Cardiac muscle cell (in vitro differentiated cells and primary cell): ENCODE data around the gene PAF1. TPM values are rescaled to one million over a fixed set of nuclear protein-coding genes. Genes with fewer than 3 reads are reported as not detected.

Experiments
- DNase-seq, 2 donors: peaks; one replicate each; pipeline versions ENCODE4 v3.0.0 to v3.0.0-alpha.2; 2010 to 2017; ENCODE audit warnings: low read depth in 1 of 2, low spot score in 1 of 2
- H3K27ac ChIP-seq: fragments of 200-600 bp; sonication (generic); 2 replicates; pipeline ENCODE4 v1.5.1; 2016
- H3K27me3 ChIP-seq: fragments of 200-600 bp; sonication (generic); 2 replicates; pipeline ENCODE4 v1.6.0; 2016; ENCODE audit warnings: control low read depth
- H3K36me3 ChIP-seq: fragments of 200-600 bp; sonication (generic); 2 replicates; pipeline ENCODE4 v1.5.1; 2016; ENCODE audit warnings: control low read depth
- H3K4me1 ChIP-seq: fragments of 200-600 bp; sonication (generic); 2 replicates; pipeline ENCODE4 v1.8.1; 2017; ENCODE audit warnings: low read depth, mild to moderate bottlenecking, mixed run types
- H3K4me3 ChIP-seq: fragments of 200-600 bp; sonication (generic); 2 replicates; pipeline ENCODE4 v1.5.1; 2016; ENCODE audit warnings: mild to moderate bottlenecking
- H3K9me3 ChIP-seq: fragments of 200-600 bp; sonication (generic); 2 replicates; pipeline ENCODE4 v1.5.1; 2017; ENCODE audit warnings: low read depth, mild to moderate bottlenecking, control low read depth
- CTCF ChIP-seq: IDR thresholded peaks from 2 replicates; pipeline ENCODE4 v1.5.1; 2012; ENCODE audit warnings: low read depth, mild to moderate bottlenecking, low read length
- polyA plus RNA-seq: library from polyadenylated mRNA; unstranded; fragments of >200 nt; fragmentation: Nextera tagmentation; extraction: Ambion mirVana; gene quantifications from 2 replicates; pipeline ENCODE4 v1.2.1, GENCODE V29; 2016
- total RNA-seq: library from RNA; depleted of rRNA; stranded (reverse); fragments of >200 nt; gene quantifications from 2 replicates; pipeline ENCODE4 v1.2.3, GENCODE V29; 2016

Gene PAF1
- total and polyA plus RNA-seq, 2 experiments from 2014 or later: 61.9 to 78.3 TPM

DNA sequence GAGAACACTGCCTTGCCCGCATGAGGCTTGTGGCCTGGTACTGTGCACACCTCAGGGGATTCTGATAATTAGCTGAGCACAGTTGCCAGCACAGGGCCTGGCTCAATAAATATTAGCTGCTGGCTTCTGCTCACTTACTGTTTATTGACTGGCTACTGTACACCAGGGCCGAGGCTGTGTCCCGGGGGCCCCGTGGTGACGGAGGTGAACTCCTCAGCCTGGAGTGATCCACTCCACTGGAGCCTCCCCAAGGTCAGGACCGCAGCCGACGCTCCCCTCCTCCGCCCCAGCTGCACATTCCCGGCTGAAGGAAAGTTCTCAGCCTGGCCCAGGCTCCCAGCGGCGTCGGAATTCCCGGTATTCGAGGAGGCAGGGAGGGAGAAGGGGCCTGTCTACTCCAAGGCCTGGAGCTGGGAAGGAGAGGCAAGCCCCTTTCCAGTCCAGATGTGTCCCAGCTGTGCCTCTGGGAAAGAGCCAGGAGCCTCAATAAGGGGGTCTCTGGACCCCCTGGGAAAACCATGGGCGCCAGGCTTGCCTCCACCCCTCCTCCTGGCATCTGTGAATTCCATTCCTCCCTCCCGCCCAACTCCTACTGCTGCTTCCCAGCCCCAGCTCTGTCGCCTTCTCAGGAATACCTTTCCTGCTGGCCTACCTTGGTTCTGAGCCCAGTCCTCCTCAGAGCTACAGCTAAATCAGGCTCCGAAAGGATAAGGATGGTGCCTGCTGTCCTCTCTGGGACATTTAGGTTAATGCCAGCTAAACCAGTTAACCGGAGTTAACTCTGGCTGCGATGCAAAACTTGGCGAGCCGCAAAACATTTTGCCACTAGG lies 37.6 kb upstream of the PAF1 start:
- peaks cover 13% of the 10 kb centered on the region for H3K36me3 ChIP-seq
- H3K4me3 ChIP-seq: no peak overlapping the region
- H3K27me3 ChIP-seq: no peaks in the 10 kb centered on the region
- H3K27ac ChIP-seq: peak overlapping the region; percentile 96
- TF ChIP-seq CTCF: no peak
- no peaks in the 10 kb centered on the region for H3K9me3 ChIP-seq
- peaks cover 10% of the 10 kb centered on the region for H3K4me1 ChIP-seq
- DNase-seq: peak; percentile 92 to 96

DNA sequence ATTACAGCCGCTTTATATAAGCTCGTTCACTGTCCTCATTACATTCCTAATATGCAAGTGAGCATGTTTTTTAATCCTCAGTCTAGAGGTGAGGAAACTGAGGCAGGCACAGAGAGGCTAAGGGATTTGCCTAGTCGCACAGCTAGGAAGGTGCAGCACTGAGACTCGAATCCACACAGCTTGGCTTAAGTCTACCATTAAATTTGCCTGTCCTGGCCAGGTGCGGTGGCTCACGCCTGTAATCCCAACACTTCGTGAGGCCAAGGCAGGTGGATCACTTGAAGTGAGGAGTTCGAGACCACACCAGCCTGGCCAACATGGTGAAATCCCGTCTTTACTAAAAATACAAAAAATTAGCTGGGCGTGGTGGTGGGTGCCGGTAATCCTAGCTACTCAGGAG lies 36.8 kb upstream of the PAF1 start:
- DNase-seq: no peak
- peaks cover 10% of the 10 kb centered on the region for H3K4me1 ChIP-seq
- H3K27me3 ChIP-seq: no peaks in the 10 kb centered on the region
- H3K4me3 ChIP-seq: no peak overlapping the region
- H3K9me3 ChIP-seq: no peaks in the 10 kb centered on the region
- peak overlapping the region; percentile 96 for H3K27ac ChIP-seq
- H3K36me3 ChIP-seq: peaks cover 8% of the 10 kb centered on the region
- TF ChIP-seq CTCF: no peak

DNA sequence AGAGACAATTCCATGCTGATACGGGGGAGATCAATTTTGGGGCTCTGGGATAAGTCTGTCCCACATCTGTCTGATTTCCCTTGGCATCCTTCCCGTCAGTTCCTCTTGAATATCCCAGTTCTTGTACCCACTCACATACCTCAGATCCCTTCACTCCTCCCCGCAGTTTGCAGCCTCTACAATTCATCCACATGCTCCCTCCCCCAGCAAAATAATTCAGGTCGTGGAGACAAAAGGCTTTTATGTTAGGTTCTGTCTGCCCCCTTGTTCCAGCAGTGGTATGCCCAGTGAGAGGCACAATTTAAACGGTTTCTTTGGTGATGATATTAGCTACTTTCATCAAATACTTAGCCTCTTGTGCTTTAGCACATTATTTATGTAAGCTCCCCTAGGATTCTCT lies 35.3 kb upstream of the PAF1 start:
- H3K9me3 ChIP-seq: no peaks in the 10 kb centered on the region
- no peak for TF ChIP-seq CTCF
- peaks cover 18% of the 10 kb centered on the region for H3K36me3 ChIP-seq
- no peak overlapping the region for H3K4me3 ChIP-seq
- DNase-seq: no peak
- no peaks in the 10 kb centered on the region for H3K27me3 ChIP-seq
- peak overlapping the region; percentile 43 for H3K27ac ChIP-seq
- peaks cover 10% of the 10 kb centered on the region for H3K4me1 ChIP-seq

DNA sequence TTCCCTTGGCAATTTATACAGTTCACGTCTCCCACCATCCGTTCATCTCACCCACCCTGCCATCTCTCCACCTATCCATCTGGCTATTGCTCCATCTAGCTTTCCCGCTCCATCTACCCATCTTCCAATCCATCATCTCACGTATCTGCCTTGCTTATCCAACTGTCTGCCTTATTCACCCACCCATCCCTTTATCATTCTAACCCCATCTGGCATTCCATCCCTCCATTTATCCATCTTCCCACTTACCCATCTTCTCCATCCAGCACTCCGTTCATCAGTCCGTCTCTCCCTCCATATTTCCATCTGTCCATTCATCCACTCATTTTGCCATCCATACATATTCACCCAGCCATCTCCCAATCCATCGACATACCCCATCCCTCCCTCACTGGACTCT lies 34.8 kb upstream of the PAF1 start:
- no peak for DNase-seq
- Histone ChIP-seq H3K36me3 (peaks cover 22% of the 10 kb centered on the region), H3K27ac (no peak overlapping the region), H3K9me3 (no peaks in the 10 kb centered on the region), H3K4me1 (peaks cover 10% of the 10 kb centered on the region), H3K4me3 (no peak overlapping the region), H3K27me3 (no peaks in the 10 kb centered on the region)
- TF ChIP-seq CTCF: no peak

DNA sequence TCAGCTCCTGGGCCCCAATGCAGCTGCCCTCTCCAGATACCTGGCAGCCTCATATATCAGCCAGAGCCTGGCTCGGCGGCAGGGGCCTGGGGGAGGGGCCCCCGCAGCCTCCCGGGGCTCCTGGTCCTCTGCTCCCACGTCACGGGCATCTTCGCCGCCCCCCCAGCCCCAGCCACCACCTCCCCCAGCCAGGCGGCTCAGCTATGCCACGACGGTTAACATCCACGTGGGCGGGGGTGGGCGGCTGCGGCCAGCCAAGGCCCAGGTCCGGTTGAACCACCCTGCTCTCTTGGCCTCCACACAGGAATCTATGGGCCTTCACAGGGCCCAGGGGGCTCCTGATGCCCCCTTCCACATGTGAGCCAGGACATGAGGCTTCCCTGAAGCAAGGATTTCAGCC lies 34.0 kb upstream of the PAF1 start:
- Histone ChIP-seq H3K4me1 (peaks cover 10% of the 10 kb centered on the region), H3K27me3 (no peaks in the 10 kb centered on the region), H3K27ac (no peak overlapping the region), H3K4me3 (no peak overlapping the region), H3K9me3 (no peaks in the 10 kb centered on the region), H3K36me3 (peaks cover 30% of the 10 kb centered on the region)
- TF ChIP-seq CTCF: no peak
- no peak for DNase-seq
